ENCODE results near the gene DNAI1. TPM values are rescaled to one million over a fixed set of nuclear protein-coding genes. Genes with fewer than 3 reads are reported as not detected.

The DNAI1 gene
- total and polyA plus RNA-seq, 2 experiments from 2014 or later: 0.57 TPM; not detected in 1

- no peak for DNase-seq (ENCODE audit: low spot score)
- Histone ChIP-seq H3K79me2 (no peaks in the 10 kb centered on the region), H3K36me3 (replicated peaks; ENCODE audit: insufficient read depth, low read depth) (no peaks in the 10 kb centered on the region), H2AFZ (no peak overlapping the region), H3K9me3 (ENCODE audit: low read depth) (no peaks in the 10 kb centered on the region), H3K27me3 (peaks cover 8% of the 10 kb centered on the region), H3K4me1 (ENCODE audit: insufficient read depth) (peaks cover 11% of the 10 kb centered on the region), H4K20me1 (ENCODE audit: insufficient read depth, poor library complexity, severe bottlenecking) (no peaks in the 10 kb centered on the region), H3K27ac (no peak overlapping the region), H3K4me3 (no peak overlapping the region), H3K4me2 (no peak overlapping the region), H3K9me2 (replicated peaks; ENCODE audit: insufficient read depth) (no peaks in the 10 kb centered on the region)
- no peak for TF ChIP-seq EZH2 (IDR thresholded peaks at IDR 0.05; ENCODE audit: borderline replicate concordance)
- 75% methylated on average over 5 of the region's 5 CpGs for WGBS (ENCODE audit: low lambda C conversion rate, missing lambda C conversion rate)
Measured at GRCh38 chr9:34549407-34549732, 90.8 kb downstream of the DNAI1 start.

GRCh38 chr9:34550016-34550680 is 91.5 kb downstream of the DNAI1 start:
- no peaks in the 10 kb centered on the region for H3K79me2 ChIP-seq
- WGBS (ENCODE audit: low lambda C conversion rate, missing lambda C conversion rate): 82% methylated on average over 11 of the region's 12 CpGs
- no peak overlapping the region for H3K4me2 ChIP-seq
- no peak for DNase-seq (ENCODE audit: low spot score)
- no peaks in the 10 kb centered on the region for H4K20me1 ChIP-seq (ENCODE audit: insufficient read depth, poor library complexity, severe bottlenecking)
- H3K4me1 ChIP-seq (ENCODE audit: insufficient read depth): peaks cover 17% of the 10 kb centered on the region
- TF ChIP-seq CTCF (IDR thresholded peaks at IDR 0.05; ENCODE audit: poor library complexity): no peak
- no peak for TF ChIP-seq EZH2 (IDR thresholded peaks at IDR 0.05; ENCODE audit: borderline replicate concordance)
- no peak for TF ChIP-seq EZH2phosphoT487 (IDR thresholded peaks at IDR 0.05; ENCODE audit: low read depth, severe bottlenecking, unreplicated experiment)
- no peaks in the 10 kb centered on the region for H3K36me3 ChIP-seq (replicated peaks; ENCODE audit: insufficient read depth, low read depth)
- no peaks in the 10 kb centered on the region for H3K9me3 ChIP-seq (ENCODE audit: low read depth)
- no peak overlapping the region for H3K4me3 ChIP-seq
- H3K9me2 ChIP-seq (replicated peaks; ENCODE audit: insufficient read depth): no peaks in the 10 kb centered on the region
- H3K27ac ChIP-seq: no peak overlapping the region
- no peak overlapping the region for H2AFZ ChIP-seq
- peaks cover 4% of the 10 kb centered on the region for H3K27me3 ChIP-seq

GRCh38 chr9:34550681-34551270 is 92.2 kb downstream of the DNAI1 start:
- no peak for TF ChIP-seq EZH2 (IDR thresholded peaks at IDR 0.05; ENCODE audit: borderline replicate concordance)
- TF ChIP-seq EZH2phosphoT487 (IDR thresholded peaks at IDR 0.05; ENCODE audit: low read depth, severe bottlenecking, unreplicated experiment): no peak
- no peak for TF ChIP-seq CTCF (IDR thresholded peaks at IDR 0.05; ENCODE audit: poor library complexity)
- H3K9me3 ChIP-seq (ENCODE audit: low read depth): no peaks in the 10 kb centered on the region
- H3K4me1 ChIP-seq (ENCODE audit: insufficient read depth): peaks cover 21% of the 10 kb centered on the region
- no peak overlapping the region for H3K27ac ChIP-seq
- H3K9me2 ChIP-seq (replicated peaks; ENCODE audit: insufficient read depth): no peaks in the 10 kb centered on the region
- no peak overlapping the region for H3K4me2 ChIP-seq
- no peaks in the 10 kb centered on the region for H3K79me2 ChIP-seq
- no peaks in the 10 kb centered on the region for H3K36me3 ChIP-seq (replicated peaks; ENCODE audit: insufficient read depth, low read depth)
- DNase-seq (ENCODE audit: low spot score): no peak
- H4K20me1 ChIP-seq (ENCODE audit: insufficient read depth, poor library complexity, severe bottlenecking): no peaks in the 10 kb centered on the region
- WGBS (ENCODE audit: low lambda C conversion rate, missing lambda C conversion rate): 80% methylated on average over 5 of the region's 5 CpGs
- H2AFZ ChIP-seq: no peak overlapping the region
- H3K4me3 ChIP-seq: no peak overlapping the region
- peaks cover 4% of the 10 kb centered on the region for H3K27me3 ChIP-seq

GRCh38 chr9:34551751-34552605 is 93.4 kb downstream of the DNAI1 start:
- H3K9me3 ChIP-seq (ENCODE audit: low read depth): no peaks in the 10 kb centered on the region
- no peaks in the 10 kb centered on the region for H3K9me2 ChIP-seq (replicated peaks; ENCODE audit: insufficient read depth)
- H3K4me1 ChIP-seq (ENCODE audit: insufficient read depth): peaks cover 21% of the 10 kb centered on the region
- DNase-seq (ENCODE audit: low spot score): no peak
- H3K4me2 ChIP-seq: no peak overlapping the region
- H3K4me3 ChIP-seq: no peak overlapping the region
- H3K27me3 ChIP-seq: peaks cover 4% of the 10 kb centered on the region
- H4K20me1 ChIP-seq (ENCODE audit: insufficient read depth, poor library complexity, severe bottlenecking): no peaks in the 10 kb centered on the region
- no peak overlapping the region for H2AFZ ChIP-seq
- no peaks in the 10 kb centered on the region for H3K79me2 ChIP-seq
- H3K27ac ChIP-seq: no peak overlapping the region
- H3K36me3 ChIP-seq (replicated peaks; ENCODE audit: insufficient read depth, low read depth): no peaks in the 10 kb centered on the region
- TF ChIP-seq EZH2phosphoT487 (IDR thresholded peaks at IDR 0.05; ENCODE audit: low read depth, severe bottlenecking, unreplicated experiment): no peak
- TF ChIP-seq EZH2 (IDR thresholded peaks at IDR 0.05; ENCODE audit: borderline replicate concordance): no peak
- TF ChIP-seq CTCF (IDR thresholded peaks at IDR 0.05; ENCODE audit: poor library complexity): no peak
- 97% methylated on average over 17 of the region's 20 CpGs for WGBS (ENCODE audit: low lambda C conversion rate, missing lambda C conversion rate)

Data from hepatocyte (in vitro differentiated cells).